HL-60/S4 treated with phorbol 12-myristate 13-acetate at 8.2 ng/mL for 4 days and 3 days (cell line): ENCODE measurements around the gene ARHGAP24.
"Not testable (repeated sequence)": the region's sequence is repeated elsewhere in the genome, so short reads cannot be mapped to it uniquely, and the experiment has no call there.

Source experiments
- in situ Hi-C: fragments of 300-500 bp; cut with MboI; formaldehyde crosslinking; loops from 2 replicates; pipeline ENCODE4 v1.15.0; 2022; ENCODE audit warnings: low sequenced_read_pairs

Gene ARHGAP24

DNA sequence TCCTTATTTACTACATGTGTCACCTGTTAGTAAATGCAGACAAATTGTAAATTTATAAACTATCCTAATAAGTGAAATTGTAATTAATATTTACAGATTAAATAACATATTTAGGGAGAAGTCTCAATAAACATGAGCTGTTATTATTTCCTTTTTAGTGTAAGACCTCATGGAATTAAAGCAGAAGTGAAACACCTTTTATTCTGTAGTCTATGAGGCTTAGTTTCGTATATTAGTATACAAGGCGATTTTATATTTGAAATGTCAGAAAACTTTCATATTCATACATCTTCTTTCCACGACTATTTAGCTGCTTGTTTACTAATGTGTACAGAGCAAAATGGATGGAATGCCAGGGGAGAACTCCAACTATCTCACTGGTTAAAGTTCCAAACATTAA is 414.4 kb downstream of the ARHGAP24 start:
- in situ Hi-C loops = no loop called here

DNA sequence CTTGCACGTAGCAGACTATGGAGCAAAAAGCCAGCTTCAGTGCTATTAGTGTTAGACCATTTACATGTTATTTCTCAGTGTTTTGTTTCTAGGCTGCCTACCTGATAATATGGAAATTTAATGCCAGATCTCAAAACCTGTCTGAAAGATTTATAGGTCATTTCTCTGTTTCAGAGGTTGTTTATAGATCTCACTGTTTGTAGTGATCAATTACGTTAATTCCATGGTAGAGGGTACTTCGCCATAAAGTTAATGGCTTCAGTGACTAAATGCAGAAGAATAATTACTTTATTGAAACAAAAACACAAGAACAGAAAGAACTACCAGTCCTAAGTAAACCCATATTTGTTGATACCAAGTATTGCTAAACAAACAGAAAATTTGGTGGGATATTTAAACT is 420.8 kb downstream of the ARHGAP24 start:
- in situ Hi-C loops = no loop called here

DNA sequence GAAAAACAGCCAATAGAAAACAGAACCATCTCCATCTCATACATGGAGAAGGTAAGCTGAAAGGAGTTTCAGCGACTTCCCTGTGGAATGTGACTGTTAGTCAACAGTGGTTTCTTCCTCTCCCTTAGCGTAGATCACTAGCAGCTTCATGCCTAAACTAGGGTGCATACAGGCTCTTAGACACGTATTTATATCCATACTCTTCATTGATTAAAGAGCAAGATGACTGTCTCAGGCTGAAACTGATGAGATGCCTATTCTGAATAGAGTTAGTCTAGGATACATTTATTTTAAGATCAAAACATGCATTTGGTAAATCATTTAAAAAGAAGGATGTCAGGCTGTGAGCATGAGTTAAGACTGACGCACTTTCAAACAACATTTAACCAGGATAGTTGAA is 423.3 kb downstream of the ARHGAP24 start:
- in situ Hi-C loops = no loop called here

DNA sequence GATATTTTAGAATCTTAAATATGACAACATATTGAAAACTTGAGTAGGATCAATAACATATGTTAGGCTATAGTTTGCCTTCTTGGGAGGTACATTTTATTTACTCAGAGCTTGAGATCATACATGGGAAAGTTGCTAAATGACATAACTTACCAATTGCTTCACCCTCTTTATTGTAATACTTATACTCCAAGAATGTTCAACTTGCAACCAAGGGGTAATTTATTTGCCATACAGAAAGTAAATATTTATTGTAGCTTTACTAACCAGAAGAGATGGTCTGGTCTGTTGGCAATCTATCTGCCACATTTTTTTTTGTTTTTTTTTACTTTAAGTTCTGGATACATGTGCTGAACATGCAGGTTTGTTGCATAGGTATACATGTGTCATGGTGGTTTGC is 426.6 kb downstream of the ARHGAP24 start:
- in situ Hi-C loops = no loop called here

DNA sequence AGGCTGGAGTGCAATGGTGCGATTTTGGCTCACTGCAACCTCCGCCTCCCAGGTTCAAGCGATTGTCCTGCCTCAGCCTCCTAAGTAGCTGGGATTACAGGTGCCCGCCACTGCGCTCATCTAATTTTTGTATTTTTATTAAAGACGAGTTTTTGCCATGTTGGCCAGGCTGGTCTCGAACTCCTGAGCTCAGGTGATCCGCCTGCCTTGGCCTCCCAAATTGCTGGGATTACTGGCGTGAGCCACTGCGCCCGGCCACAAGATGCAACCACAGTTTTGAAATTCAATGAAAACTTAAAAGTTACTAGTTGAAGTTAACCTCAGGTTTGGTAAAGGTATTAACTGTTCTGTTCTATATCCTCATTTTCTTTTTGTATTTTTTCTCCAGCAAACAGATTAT is 427.7 kb downstream of the ARHGAP24 start:
- in situ Hi-C loops = not testable (repeated sequence)

DNA sequence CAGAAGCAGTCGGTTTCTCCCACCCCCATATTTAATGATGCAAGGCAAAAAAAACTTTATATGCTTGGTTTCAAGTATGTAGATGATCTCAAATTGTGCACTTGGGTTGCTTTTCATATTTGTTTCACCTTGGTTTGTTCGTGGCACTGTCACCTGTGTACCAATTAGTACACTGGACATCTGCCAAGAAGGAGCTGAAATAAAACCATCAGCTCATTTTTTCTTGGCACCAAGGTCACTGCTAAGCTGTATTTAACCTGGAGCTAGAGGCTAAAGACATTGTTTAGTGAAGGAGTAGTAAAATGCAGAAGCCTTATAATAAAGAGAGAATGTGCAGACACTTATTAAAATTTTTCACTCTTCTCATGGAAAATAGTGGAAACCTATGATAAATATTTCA is 430.8 kb downstream of the ARHGAP24 start:
- in situ Hi-C loops = no loop called here

DNA sequence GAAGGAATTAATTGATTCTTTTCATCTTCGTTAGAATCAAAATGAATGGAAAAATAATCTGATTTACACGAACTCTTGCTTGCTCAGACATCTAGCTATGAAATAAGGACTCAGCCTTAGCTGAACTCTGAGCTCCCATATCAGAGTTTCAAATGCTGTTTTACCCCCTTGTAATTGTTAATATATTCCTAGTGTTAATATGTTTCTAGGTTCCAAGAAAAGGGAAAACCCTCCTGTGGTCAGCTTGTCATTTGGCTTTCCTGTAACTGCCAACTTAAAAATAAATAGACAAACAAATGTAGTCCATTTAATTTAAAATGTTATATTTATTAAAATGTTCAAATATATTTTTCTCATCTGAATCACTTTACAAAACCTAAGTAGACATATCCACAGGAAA is 432.1 kb downstream of the ARHGAP24 start:
- in situ Hi-C loops = no loop called here

DNA sequence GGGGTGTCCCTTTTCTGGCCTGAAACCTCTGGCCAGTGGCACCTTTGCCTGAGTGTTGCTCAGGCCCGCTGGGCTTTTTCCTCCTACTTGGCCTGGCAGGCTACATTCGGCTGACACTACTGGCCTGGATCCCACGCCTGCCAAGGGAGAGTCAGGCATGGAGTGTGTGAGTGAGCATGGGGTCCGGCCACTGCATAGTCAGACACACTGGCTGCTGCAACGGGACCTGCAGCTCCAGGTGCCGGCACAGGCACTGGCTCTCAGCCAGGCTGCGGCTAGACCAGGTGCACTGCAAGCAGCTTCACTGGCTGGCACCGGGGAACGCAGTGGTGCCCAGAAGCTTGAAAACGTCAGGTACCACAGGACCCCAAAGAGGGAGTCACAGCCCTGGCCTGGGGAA is 434.9 kb downstream of the ARHGAP24 start:
- in situ Hi-C loops = no loop called here

DNA sequence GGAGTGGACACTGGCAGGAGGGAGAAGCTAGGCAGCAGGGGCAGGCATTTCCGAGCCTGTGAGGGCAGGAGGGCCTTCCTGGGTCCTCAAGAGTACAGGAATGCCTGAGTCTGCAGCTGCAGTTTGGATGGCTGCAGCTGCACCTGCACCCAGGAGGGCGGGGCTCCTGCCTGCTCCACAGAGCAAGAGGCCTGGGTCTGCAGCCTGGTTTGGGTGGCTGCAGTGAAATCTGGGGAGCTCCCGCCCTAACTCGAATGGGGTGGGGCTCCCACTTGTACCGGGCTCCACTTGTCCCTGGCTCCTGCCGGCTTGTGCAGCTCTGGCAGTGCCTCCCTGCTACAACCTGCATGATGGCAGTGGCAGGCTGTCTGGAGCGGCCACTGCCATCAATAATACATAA is 436.0 kb downstream of the ARHGAP24 start:
- in situ Hi-C loops = no loop called here

DNA sequence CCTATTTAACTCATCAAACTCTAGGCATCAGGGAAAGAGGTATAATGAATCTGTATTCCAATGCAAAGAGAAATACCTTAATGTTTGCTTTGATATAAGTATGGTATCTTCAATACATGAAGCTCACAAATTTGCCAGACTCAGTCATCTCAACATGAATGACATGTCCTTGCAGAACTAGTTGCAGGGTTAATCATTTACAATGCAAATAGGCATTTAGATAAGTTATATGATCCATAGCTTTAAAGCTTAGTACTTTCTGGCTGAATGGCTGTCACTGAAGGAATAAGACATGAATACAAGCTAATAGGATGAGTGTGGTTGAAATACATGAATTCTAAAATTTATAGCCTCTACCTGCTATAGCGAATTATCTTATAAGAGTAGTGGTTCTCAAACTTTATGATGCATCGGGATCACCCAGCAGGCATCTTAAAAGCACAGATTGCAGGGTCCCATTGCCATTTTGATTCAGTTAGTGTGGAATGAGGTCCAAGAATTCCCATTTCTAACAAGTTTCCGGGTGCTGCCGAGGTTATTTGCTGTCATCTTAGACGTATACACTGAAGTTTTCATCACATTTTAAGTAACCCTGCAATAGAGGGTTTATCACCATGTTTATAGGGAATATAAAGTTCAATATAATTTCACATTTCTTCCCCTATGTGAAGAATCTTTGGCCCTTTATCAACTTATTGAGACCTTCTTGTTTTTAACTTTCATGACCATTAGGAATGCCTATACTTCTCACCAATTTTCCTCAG is 439.2 kb downstream of the ARHGAP24 start:
- in situ Hi-C loops = no loop called here

DNA sequence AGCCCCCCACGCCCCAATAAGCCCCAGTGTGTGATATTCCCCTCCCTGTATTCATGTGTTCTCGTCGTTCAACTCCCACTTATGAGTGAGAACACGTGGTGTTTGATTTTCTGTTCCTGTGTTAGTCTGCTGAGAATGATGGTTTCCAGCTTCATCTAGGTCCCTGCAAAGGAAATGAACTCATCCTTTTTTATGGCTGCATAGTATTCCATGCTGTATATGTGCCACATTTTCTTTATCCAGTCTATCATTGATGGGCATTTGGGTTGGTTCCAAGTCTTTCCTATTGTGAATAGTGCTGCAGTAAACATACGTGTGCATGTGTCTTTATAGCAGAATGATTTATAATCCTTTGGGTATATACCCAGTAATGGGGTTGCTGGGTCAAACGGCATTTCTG is 440.6 kb downstream of the ARHGAP24 start:
- in situ Hi-C loops = not testable (repeated sequence)

DNA sequence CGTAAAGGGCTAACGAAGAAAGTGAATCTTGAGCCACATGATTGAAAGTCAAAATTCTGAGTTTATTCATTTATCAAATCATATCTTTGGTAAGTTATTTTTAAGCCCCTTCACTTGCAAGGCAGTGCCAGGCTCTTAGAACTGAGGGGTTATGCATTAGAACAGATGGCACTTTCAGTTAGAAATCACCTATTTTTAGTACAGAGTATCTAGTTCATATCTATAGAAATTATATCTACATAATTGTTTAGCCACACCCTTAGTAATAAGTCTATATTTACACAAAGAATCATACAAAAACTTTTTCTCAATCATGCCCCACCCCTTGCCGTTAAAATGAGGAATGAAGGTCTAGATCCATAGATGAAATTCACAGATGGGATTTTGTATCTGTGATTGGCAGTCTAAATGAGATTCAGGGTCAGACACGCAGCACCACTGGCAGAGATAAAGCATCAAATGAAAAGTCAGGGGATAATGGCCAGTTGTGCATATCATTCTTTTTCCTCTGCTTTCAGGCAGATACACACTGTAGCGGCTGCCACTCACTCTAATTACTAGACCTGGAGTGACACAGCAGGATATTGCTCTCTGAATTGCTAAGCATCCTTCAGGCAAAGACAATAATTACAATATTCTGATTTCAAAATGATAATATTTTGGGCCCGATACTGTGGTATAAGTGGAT is 444.4 kb downstream of the ARHGAP24 start:
- in situ Hi-C loops = no loop called here

DNA sequence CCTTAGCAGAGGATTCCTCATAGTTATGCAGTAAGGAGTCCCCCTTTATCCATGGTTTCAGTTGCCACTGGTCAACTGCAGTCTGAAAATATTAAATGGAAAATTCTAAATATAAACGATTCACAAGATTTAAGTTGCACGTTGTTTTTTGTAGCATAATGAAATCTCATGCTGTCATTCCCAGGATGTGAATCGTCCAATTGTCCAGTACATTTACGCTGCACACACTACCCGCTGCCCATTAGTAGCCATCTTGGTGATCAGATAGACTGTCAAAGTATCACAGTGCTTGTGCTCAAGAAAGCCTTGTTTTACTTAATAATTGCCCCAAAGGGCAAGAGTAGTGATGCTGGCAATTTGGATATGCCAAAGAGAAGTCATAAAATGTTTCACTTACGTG is 450.1 kb downstream of the ARHGAP24 start:
- in situ Hi-C loops = no loop called here

DNA sequence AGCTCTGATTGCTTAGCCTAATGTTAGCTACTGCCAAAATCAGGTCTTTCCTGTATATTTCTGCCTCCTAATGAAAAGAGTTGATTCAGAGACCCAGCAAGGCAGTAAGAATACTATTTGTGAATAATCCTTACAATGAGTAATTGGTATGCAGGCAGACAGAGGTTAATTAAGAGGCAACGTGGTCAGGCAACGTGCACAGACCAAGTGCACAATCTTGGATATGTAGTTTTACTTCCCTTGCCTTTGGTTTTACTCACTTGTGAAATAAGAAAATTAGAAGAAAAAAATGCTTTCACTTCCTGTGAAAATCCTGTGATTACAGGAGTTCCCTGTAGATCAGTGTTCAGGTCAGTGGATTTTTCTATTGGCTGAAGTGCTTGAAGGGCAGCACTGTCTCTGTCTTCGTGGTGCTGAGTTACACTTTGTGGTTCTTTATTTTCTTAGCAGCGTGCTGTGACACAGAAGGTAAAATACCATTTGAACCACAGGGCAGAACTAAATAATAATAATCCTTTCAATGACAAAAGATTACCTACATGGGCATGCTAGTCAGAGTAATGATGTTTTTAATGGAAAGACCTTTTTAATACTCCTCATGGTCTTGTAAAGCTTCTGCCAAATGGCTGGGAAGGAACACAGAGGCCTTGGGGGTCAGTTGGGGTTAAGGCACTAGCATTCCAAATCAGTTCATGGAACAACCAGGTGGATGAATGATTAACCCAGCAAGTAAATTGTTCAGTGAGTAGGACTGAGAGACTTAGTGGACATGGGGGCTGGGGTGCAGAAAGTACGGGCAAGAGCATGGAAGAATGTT is 454.0 kb downstream of the ARHGAP24 start:
- in situ Hi-C loops = no loop called here

DNA sequence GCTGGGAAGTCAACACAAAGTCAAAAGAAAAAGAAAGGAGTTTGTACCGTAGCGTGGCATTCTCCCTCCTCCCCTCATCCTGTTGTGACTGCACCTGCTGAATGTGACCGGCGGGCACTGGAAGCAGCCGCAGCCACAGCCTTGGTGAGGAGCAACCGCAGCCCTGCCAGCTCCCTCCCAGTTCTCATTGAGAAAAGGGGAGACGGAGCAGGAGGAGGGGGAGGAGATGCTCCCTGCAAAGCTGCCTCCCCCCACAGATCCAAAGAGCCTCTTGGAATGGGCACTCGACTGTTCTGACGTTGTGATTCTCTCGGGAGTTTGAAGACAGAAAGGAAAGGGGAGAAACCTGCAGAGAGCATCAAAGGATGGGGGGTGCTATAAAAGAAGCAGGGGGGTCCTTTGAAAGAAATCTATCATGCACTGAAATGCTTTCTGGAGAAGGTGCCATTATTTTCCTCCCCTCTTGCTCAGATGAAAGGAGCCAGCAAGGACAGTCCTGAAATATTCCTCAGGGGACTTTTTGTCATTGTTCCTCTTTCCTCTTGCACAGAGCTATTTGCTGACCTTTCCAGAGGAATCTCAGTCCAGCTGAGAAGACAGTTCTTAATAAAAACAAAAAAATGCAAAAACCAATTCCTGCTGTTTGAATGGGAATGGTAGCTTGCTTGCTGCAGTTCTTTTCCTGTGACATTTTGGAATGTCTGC is 455.2 kb downstream of the ARHGAP24 start:
- in situ Hi-C loops = no loop called here

DNA sequence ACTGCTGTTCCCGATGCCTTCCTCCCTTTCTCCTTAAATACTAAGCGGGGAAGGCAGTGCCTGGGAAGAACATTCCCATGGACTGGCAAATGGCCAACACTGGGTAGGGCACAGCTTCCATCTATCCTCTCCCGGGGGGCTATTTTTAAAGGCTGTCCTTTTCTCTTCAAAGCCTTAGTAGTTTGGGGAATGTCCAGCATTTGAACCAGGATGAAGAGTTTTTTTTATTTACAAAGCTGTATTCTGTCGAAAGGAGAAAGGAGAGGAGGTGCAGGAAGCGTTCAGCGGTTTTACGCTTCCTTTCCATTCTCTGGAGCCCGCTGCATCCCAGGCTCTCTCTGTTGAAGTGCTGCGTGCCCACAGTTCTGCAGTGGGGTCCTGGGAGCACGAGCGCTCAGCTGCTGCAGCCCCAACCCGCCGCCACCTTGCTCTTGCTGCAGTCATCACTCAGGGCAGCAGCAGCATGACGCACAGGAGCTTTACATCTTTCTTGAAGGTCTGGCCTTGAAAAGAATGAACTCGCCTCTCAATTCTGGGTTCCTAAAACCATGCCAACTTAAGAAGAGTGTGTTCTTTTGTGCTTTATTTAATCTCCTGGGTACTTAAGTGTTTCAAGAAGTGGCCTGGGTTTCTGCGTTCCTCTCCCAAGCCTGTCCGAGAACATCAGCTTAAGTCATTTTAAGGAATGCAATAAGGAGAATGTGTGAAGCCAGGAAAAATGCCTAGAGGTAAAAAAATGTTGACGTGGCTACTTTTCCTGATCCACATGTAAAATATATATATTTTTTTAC is 457.7 kb downstream of the ARHGAP24 start:
- in situ Hi-C loops = no loop called here

DNA sequence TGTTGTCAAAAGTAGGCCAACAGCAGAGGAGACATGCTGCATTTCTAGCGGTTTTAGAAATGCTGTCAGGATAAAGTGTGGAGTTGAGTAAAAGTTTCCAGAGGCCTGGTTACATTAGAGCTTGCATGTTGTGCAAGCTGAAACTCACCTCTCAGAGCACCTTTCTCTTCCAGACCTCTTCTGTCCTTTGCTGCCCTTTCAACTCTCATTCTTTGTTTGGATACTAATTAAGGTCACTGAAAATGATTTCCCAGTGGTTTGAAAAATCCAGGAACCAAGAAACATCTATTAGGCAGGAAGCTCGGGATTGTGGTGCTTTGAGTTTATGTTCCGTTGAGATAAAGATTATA is 458.3 kb downstream of the ARHGAP24 start:
- in situ Hi-C loops = no loop called here

DNA sequence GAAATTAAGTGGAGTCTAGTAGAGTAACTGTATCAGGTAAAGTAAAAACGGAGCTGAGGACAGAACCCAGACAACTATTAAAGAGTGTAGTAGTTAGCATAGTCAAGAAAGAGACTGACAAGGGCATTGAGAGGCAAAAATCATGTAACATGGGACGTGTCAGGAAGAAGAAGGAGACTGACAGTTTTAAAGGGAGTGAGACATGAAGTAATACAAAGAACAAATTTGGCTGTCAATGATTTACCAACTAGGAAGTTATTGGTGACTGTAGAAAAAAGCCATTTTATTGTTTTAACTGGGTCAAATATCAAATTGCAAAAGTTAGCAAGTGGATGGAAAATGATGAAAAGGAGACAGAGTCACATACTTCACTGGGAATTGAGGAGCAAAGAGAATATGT is 462.6 kb downstream of the ARHGAP24 start:
- in situ Hi-C loops = no loop called here

DNA sequence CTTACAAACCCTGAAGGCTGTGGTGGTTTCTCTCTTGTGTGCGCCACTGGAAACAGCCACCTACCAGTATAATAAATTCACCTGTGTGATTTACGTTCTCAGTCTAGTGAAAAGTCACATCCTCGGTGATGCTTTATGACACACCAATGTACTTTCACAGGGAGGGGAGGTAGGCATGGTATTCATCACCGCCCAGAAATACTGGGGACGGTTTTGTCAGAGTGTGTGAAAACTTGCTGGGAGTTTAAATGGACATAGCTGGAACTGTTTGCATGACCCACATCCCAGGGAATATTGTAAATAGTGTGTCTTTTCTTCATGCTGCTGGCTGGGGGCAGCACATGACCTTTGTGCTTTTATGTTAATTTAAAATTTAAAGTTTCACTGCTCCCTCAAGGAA is 463.1 kb downstream of the ARHGAP24 start:
- in situ Hi-C loops = no loop called here

DNA sequence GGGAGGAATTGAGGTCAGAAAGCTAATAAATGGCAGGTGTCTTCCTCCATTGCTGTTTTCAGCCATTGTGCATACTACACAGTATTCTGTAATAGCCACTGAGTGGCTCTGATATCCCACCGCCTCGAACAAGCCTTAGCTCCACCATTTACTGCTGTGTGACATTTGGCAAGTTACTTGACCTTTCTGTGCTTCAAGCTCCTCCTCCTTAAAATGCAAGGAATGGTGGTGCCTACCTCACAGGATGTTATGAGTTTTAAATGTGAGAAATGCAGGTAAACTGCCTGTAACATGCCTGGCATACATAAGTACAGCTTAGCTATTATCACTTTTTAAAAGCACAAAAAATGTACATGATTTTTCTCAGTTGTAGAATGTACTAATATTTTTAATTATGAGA is 464.0 kb downstream of the ARHGAP24 start:
- in situ Hi-C loops = no loop called here

DNA sequence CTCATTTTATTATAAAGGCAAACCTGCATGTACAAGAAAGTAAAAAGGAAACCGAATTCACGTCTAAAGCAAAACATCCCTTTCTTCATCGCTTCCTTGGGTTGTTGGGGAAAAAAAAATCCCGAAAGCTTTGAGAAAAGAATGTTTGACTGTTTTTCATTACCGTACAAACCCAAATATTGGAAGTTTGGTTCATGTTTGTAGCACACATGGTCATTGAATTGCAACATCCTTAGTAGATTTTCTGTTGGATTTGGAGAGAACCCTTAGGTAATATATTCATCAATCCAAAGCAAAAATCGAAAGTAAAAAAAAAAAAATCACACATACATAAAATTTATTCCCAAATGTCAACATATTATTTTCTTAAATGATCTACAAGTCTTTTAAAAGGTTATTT is 464.6 kb downstream of the ARHGAP24 start:
- in situ Hi-C loops = no loop called here
